GM12865 (cell line): ENCODE data around the gene ACTL8.

Experiments used
- DNase-seq: peaks from one replicate; pipeline ENCODE4 v3.0.0; 2010; ENCODE audit warnings: low read depth
- H3K4me3 ChIP-seq: 2 replicates; pipeline ENCODE4 v1.5.1; 2011; ENCODE audit warnings: mild to moderate bottlenecking, low read depth, low read length, control low read depth
- CTCF ChIP-seq: IDR thresholded peaks from 2 replicates; pipeline ENCODE4 v1.5.1; 2011; ENCODE audit warnings: low read length, control low read depth, low read depth, inconsistent platforms; ENCODE audit not compliant: insufficient read depth; ENCODE audit errors: missing control alignments

Gene ACTL8

DNA sequence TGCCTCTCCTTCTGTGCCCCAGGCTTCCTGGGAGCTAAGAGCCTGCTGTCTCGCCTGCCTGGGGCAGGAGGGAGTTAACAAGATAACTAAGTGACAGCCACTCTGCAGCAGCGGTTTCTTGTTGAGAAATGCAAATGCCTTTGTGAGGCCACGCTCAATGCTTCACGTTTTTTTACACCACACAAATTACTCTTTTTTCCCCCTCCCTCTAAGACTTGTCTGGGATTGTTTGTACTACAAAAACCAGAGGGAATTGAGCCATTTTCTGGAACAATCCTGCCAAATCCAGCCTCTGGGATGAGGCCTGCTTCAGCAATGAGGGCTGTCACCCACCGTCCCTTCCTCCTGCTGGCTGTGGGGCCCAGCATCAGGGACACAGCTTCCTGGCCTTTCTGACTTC is 119.6 kb downstream of the ACTL8 start:
- DNase-seq = no peak

DNA sequence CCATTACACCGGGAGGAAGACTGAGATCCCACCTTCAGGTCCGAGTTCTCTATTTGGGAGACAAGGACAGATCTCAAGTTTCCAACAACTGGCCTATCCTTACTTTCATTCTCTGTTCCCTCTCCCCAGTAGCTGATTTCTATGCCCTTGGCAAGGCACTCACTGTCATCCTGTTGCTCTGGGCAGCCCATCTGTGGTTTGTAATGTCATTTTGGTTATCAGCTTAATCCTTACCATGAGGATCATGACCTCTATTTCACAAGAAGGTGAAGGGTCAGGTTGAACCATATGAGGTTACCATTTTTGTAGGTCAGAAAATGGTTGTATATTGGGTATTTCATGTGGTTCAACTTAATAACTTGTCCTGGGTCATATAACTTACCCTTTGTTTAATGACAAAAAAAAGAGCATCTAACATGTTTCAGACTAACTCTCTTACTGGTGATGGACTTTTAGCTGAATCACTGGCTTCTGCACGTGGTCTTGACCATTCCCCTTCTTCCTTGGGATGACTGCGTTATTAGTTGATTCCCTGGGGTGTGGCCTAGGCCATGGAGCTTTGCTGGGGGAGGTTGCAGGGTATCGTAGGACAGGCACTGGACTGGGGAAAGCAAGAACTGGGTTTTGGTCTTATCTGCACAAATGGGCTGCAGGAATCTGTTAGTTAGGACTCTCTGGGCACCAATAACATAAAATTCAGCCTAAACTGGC is 120.2 kb downstream of the ACTL8 start:
- no peak overlapping the region for H3K4me3 ChIP-seq
- no peak for TF ChIP-seq CTCF
- no peak for DNase-seq

More for the DNA sequence above, 119.6 kb downstream of the ACTL8 start:
- no peak for TF ChIP-seq CTCF
- no peak overlapping the region for H3K4me3 ChIP-seq

- no peak overlapping the region for H3K4me3 ChIP-seq
- TF ChIP-seq CTCF = no peak
- no peak for DNase-seq
Measured at GRCh38 chr1:17875882-17876280, 120.7 kb downstream of the ACTL8 start.
